GM12878 (cell line): ENCODE results near the gene EHD4. TPM values are rescaled to one million over a fixed set of nuclear protein-coding genes. Genes with fewer than 3 reads are reported as not detected.

ENCODE experiments used
- ATAC-seq: fragments of 200-7000 bp; cut with Tn5 transposase; 3 replicates; pipeline ENCODE4 v1.9.1; 2020; ENCODE audit warnings: mild to moderate bottlenecking, moderate library complexity
- BruUV-seq: library from RNA; stranded (reverse); fragments of 400-500 nt; replicated peaks from 2 replicates; lab custom pipeline; 2021; lab: Mats Ljungman, UMichigan
- CTCF ChIA-PET: fragments of 300-600 bp; sonication (Branson Sonifier 250); formaldehyde crosslinking; extraction: SDS; loops from one replicate; lab custom pipeline; 2021; ENCODE audit warnings: inconsistent platforms; lab: Yijun Ruan, JAX
- POLR2A ChIA-PET: fragments of 350-600 bp; formaldehyde crosslinking; extraction: SDS; loops from one replicate; lab custom pipeline; 2021; ENCODE audit warnings: inconsistent platforms; lab: Charles Lee
- RAD21 ChIA-PET: fragments of 300-600 bp; sonication (Branson Sonifier 250); formaldehyde crosslinking; loops from one replicate; lab custom pipeline; 2023; ENCODE audit warnings: antibody characterized with exemption; ENCODE audit not compliant: unreplicated experiment; lab: Charles Lee
- SMC1A ChIA-PET: fragments of 300-600 bp; sonication (Branson Sonifier 250); formaldehyde crosslinking; loops from one replicate; lab custom pipeline; 2023; ENCODE audit not compliant: unreplicated experiment, uncharacterized antibody; lab: Charles Lee
- DNase-seq: peaks from one replicate; pipeline ENCODE4 v3.0.0-alpha.2; 2011; ENCODE audit warnings: low read depth, low spot score
- FAIRE-seq: peaks from 3 replicates; lab custom pipeline; 2011; peaks lifted over from hg19 to GRCh38; lab: Jason Lieb, UNC
- H2AFZ ChIP-seq: 2 replicates; pipeline ENCODE4 v1.6.0; 2011; ENCODE audit warnings: low read depth, low read length, control low read depth; ENCODE audit not compliant: control insufficient read depth
- H3K27ac ChIP-seq: 2 replicates; pipeline ENCODE4 v1.5.1; 2011; ENCODE audit warnings: control low read depth; ENCODE audit not compliant: control insufficient read depth, insufficient read depth
- H3K27me3 ChIP-seq, 2 experiments: replicated peaks in 1 of 2; 2 replicates each; pipeline versions ENCODE4 v1.6.0 to v1.6.1; 2011; ENCODE audit warnings: low read length in 1 of 2; ENCODE audit not compliant: control insufficient read depth in 2 of 2, insufficient read depth in 2 of 2
- H3K36me3 ChIP-seq, 2 experiments: 2 replicates each; pipeline ENCODE4 v1.5.1; 2011; ENCODE audit warnings: low read length in 1 of 2; ENCODE audit not compliant: control insufficient read depth in 2 of 2, insufficient read depth in 2 of 2
- H3K4me1 ChIP-seq: 2 replicates; pipeline ENCODE4 v1.6.1; 2011; ENCODE audit warnings: mild to moderate bottlenecking, low read length, moderate library complexity, mixed read lengths; ENCODE audit not compliant: control insufficient read depth, insufficient read depth
- H3K4me2 ChIP-seq: 2 replicates; pipeline ENCODE4 v1.6.0; 2011; ENCODE audit warnings: control low read depth; ENCODE audit not compliant: control insufficient read depth, insufficient read depth
- H3K4me3 ChIP-seq: fragments of 200-600 bp; sonication (generic); 2 replicates; pipeline ENCODE4 v1.5.1; 2016
- H3K79me2 ChIP-seq: 2 replicates; pipeline ENCODE4 v1.6.0; 2011; ENCODE audit warnings: low read length; ENCODE audit not compliant: control insufficient read depth, insufficient read depth
- H3K9ac ChIP-seq: 2 replicates; pipeline ENCODE4 v1.8.0; 2011; ENCODE audit warnings: low read length, control low read depth, mixed read lengths; ENCODE audit not compliant: control insufficient read depth, insufficient read depth
- H3K9me3 ChIP-seq: replicated peaks from 3 replicates; pipeline ENCODE4 v1.5.1; 2011; ENCODE audit warnings: mild to moderate bottlenecking, low read length; ENCODE audit not compliant: control insufficient read depth, insufficient read depth
- H4K20me1 ChIP-seq: 2 replicates; pipeline ENCODE4 v1.6.0; 2011; ENCODE audit not compliant: control insufficient read depth, insufficient read depth
- BACH1 ChIP-seq: fragments of 450-650 bp; IDR thresholded peaks from 2 replicates; pipeline ENCODE4 v1.6.1; 2017; ENCODE audit warnings: mild to moderate bottlenecking, borderline replicate concordance
- BCL11A ChIP-seq: IDR thresholded peaks from 2 replicates; pipeline ENCODE4 v1.6.1; 2011; ENCODE audit warnings: low read depth, low read length
- EED ChIP-seq: sonication (generic); IDR thresholded peaks from 2 replicates; pipeline ENCODE4 v1.6.1; 2016; ENCODE audit warnings: antibody characterized with exemption, low read depth
- FOXK2 ChIP-seq: fragments of 450-650 bp; IDR thresholded peaks from 2 replicates; pipeline ENCODE4 v1.6.1; 2017; ENCODE audit warnings: mild to moderate bottlenecking, moderate library complexity
- HDAC6 ChIP-seq: fragments of 200-600 bp; sonication (generic); IDR thresholded peaks from one replicate; pipeline ENCODE4 v1.8.0; 2017; ENCODE audit warnings: antibody characterized with exemption; ENCODE audit not compliant: unreplicated experiment
- HSF1 ChIP-seq: fragments of 150-350 bp; IDR thresholded peaks from 2 replicates; pipeline ENCODE4 v1.6.1; 2014; ENCODE audit warnings: mild to moderate bottlenecking, low read depth, low read length
- MEF2A ChIP-seq: IDR thresholded peaks from 2 replicates; pipeline ENCODE4 v1.6.1; 2011; ENCODE audit warnings: low read depth, mild to moderate bottlenecking, low read length, moderate library complexity; ENCODE audit not compliant: insufficient read depth
- MTA3 ChIP-seq: IDR thresholded peaks from 2 replicates; pipeline ENCODE4 v1.6.1; 2012; ENCODE audit warnings: low read length, inconsistent platforms, borderline replicate concordance
- NBN ChIP-seq: fragments of 450-650 bp; IDR thresholded peaks from 2 replicates; pipeline ENCODE4 v1.6.1; 2016
- PBX3 ChIP-seq: IDR thresholded peaks from 2 replicates; pipeline ENCODE4 v1.6.1; 2011; ENCODE audit warnings: mild to moderate bottlenecking, low read depth, low read length, moderate library complexity; ENCODE audit not compliant: insufficient replicate concordance
- PML ChIP-seq: IDR thresholded peaks from 2 replicates; pipeline ENCODE4 v1.6.1; 2012; ENCODE audit warnings: low read length, inconsistent platforms
- POLR2A ChIP-seq: IDR thresholded peaks from 2 replicates; pipeline ENCODE4 v1.6.1; 2011; ENCODE audit warnings: low read depth, mild to moderate bottlenecking, low read length
- RAD51 ChIP-seq: fragments of 450-650 bp; IDR thresholded peaks from 2 replicates; pipeline ENCODE4 v1.6.1; 2016; ENCODE audit warnings: moderate library complexity, mild to moderate bottlenecking, inconsistent platforms
- RFX5 ChIP-seq: IDR thresholded peaks from 2 replicates; pipeline ENCODE4 v1.6.1; 2011; ENCODE audit warnings: low read depth, low read length, improper control_type of control experiment
- SP1 ChIP-seq: IDR thresholded peaks from one replicate; pipeline ENCODE4 v1.6.1; 2011; ENCODE audit warnings: low read depth, low read length
- USF2 ChIP-seq: IDR thresholded peaks from 2 replicates; pipeline ENCODE4 v1.6.1; 2011; ENCODE audit warnings: low read depth, low read length, improper control_type of control experiment, borderline replicate concordance
- YY1 ChIP-seq: IDR thresholded peaks from 2 replicates; pipeline ENCODE4 v1.6.1; 2011; ENCODE audit warnings: low read depth, mild to moderate bottlenecking, low read length
- ZBED1 ChIP-seq: IDR thresholded peaks from 2 replicates; pipeline ENCODE4 v1.6.1; 2016; ENCODE audit warnings: borderline replicate concordance
- ZNF622 ChIP-seq: fragments of 450-650 bp; IDR thresholded peaks from 2 replicates; pipeline ENCODE4 v1.6.1; 2017; ENCODE audit warnings: mild to moderate bottlenecking, inconsistent platforms
- WGBS: methylation state at CpG from one replicate; pipeline ENCODE4 v1.1.6; 2016; ENCODE audit warnings: low lambda C conversion rate; ENCODE audit not compliant: insufficient replicate concordance, insufficient coverage; ENCODE audit errors: missing lambda C conversion rate; 5-methylcytosine and 5-hydroxymethylcytosine counted together
- in situ Hi-C: fragments of 300-500 bp; cut with MboI; formaldehyde crosslinking; loops from 9 replicates; pipeline ENCODE4 v1.14.3; 2018; ENCODE audit warnings: mixed read lengths
- intact Hi-C: fragments of 100-400 bp; cut with micrococcal nuclease; formaldehyde crosslinking; loops from one replicate; pipeline ENCODE4 v1.14.2; 2022; ENCODE audit not compliant: unreplicated experiment
- polyA plus RNA-seq, 11 experiments: library from polyadenylated mRNA; depleted of rRNA in 4 of 11; unstranded in 6 of 11; stranded (reverse) in 5 of 11; fragments of >200 nt; fragmentation: Nextera tagmentation in 4 of 11; fragmentation: Illumina TruSeq in 1 of 11; extraction: Ambion mirVana in 4 of 11; extraction: Trizol in 1 of 11; gene quantifications; 1 replicate in 1 of 11; 2 replicates in 10 of 11; pipeline versions ENCODE4 v1.2.1 to v1.2.3, GENCODE V29; 2011 to 2016; ENCODE audit warnings: inconsistent platforms in 2 of 11, missing spikeins in 2 of 11, low read depth in 1 of 11
- total RNA-seq, 4 experiments: library from RNA; depleted of rRNA in 3 of 4; stranded (reverse); fragments of >200 nt in 3 of 4; fragmentation: Illumina TruSeq in 1 of 4; extraction: Trizol in 1 of 4; gene quantifications; 2 replicates each; pipeline versions ENCODE4 v1.2.1 to v1.2.3, GENCODE V29; 2013 to 2021
- TF ChIP-seq, protein P1 (sequence below): IDR thresholded peaks from 2 replicates; pipeline ENCODE4 v1.6.1; 2012; ENCODE audit warnings: low read depth, low read length, improper control_type of control experiment

The EHD4 gene
- total and polyA plus RNA-seq, 10 of the 15 experiments (the other 5 are each of a cell fraction or from before 2014, with no cell fraction given): 4.2 to 62.9 (median 44.7) TPM

GRCh38 chr15:41928637-41929620, 43.4 kb downstream of the EHD4 start:
- Histone ChIP-seq H3K4me3 (peak overlapping the region; percentile 32), H3K79me2 (peaks cover 45% of the 10 kb centered on the region), H3K27ac (peak overlapping the region; percentile 81), H2AFZ (no peak overlapping the region), H4K20me1 (no peaks in the 10 kb centered on the region; the same call in 1 of the 2 replicates), H3K9ac (peak overlapping the region; percentile 60), H3K4me2 (peak overlapping the region; percentile 86), H3K9me3 (no peaks in the 10 kb centered on the region), H3K27me3 (no peaks in the 10 kb centered on the region), H3K36me3 (peaks cover 12 to 13% of the 10 kb centered on the region in 2 experiments), H3K4me1 (peaks cover 60% of the 10 kb centered on the region)
- RAD21 ChIA-PET: interaction anchor here (0.9 to 5.2 kb wide), 5 partner anchors 14 to 202 kb away, joined by 3 to 97 read pairs (median 4); partner anchors contain the start of gene EHD4
- CTCF ChIA-PET: interaction anchor here (1.1 to 4.1 kb wide), 5 partner anchors 10 to 155 kb away, joined by 3 to 27 read pairs (median 6); partner anchors contain the start of gene MAPKBP1
- intact Hi-C loops: loop anchor here (1.0 kb wide), 1 partner anchor 42 kb away; no protein-coding TSS in a partner anchor
- DNase-seq (peak; percentile 88), ATAC-seq (peak; percentile 91), FAIRE-seq (peak; percentile 56)
- SMC1A ChIA-PET: interaction anchor here (0.9 to 12.1 kb wide), 7 partner anchors 10 to 155 kb away, joined by 3 to 179 read pairs (median 5); partner anchors contain the start of genes EHD4 and MAPKBP1
- POLR2A ChIA-PET: interaction anchor here (0.9 to 3.5 kb wide), 5 partner anchors 10 to 43 kb away, joined by 3 to 44 read pairs (median 4); partner anchors contain the start of gene EHD4
- in situ Hi-C loops: no loop called here
- 8% methylated on average over 16 of the region's 16 CpGs for WGBS
- BruUV-seq: no TSS peak
- TF ChIP-seq ZNF622: no peak
- no peak for TF ChIP-seq PBX3
- peak; percentile 88 for TF ChIP-seq EED
- TF ChIP-seq HDAC6: no peak
- no peak for TF ChIP-seq HSF1
- peak; percentile 87 for TF ChIP-seq NBN
- TF ChIP-seq ZBED1: no peak
- no peak; the same call in 1 of the 2 replicates for TF ChIP-seq YY1
- TF ChIP-seq USF2: peak; percentile 82
- no peak for TF ChIP-seq MTA3
- peak; percentile 62 for TF ChIP-seq SP1
- no peak; the same call in 1 of the 2 replicates for TF ChIP-seq POLR2A
- no peak for TF ChIP-seq PML
- peak; percentile 49; the same call in 1 of the 2 replicates for TF ChIP-seq BCL11A
- TF ChIP-seq RFX5: no peak
- TF ChIP-seq, protein P1, sequence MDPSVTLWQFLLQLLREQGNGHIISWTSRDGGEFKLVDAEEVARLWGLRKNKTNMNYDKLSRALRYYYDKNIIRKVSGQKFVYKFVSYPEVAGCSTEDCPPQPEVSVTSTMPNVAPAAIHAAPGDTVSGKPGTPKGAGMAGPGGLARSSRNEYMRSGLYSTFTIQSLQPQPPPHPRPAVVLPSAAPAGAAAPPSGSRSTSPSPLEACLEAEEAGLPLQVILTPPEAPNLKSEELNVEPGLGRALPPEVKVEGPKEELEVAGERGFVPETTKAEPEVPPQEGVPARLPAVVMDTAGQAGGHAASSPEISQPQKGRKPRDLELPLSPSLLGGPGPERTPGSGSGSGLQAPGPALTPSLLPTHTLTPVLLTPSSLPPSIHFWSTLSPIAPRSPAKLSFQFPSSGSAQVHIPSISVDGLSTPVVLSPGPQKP: no peak
- TF ChIP-seq MEF2A: 0 out of 2 replicates have a peak, but pooled peaks have one; percentile 14
- peak; percentile 90 for TF ChIP-seq BACH1
- TF ChIP-seq FOXK2: peak; percentile 67; the same call in 1 of the 2 replicates
- peak; percentile 96 for TF ChIP-seq RAD51
